ENCODE measurements around the gene CKS2. TPM values are rescaled to one million over a fixed set of nuclear protein-coding genes. Genes with fewer than 3 reads are reported as not detected.

Gene CKS2
- total RNA-seq, 1 experiment from 2014 or later: 260 TPM

- Histone ChIP-seq H2AFZ (no peak overlapping the region), H3K9me2 (ENCODE audit: insufficient read depth) (no peaks in the 10 kb centered on the region), H3K36me3 (ENCODE audit: low read depth) (peaks cover 7% of the 10 kb centered on the region; the same call in 1 of the 2 replicates), H3F3A (ENCODE audit: insufficient read depth, low read depth) (no peaks in the 10 kb centered on the region), H3K4me3 (no peak overlapping the region), H3K27ac (no peak overlapping the region), H3K4me2 (no peak overlapping the region), H3K27me3 (ENCODE audit: insufficient read depth, low read depth) (no peaks in the 10 kb centered on the region), H4K20me1 (ENCODE audit: insufficient read depth) (peaks cover 2% of the 10 kb centered on the region; the same call in 1 of the 2 replicates), H3K4me1 (replicated peaks; ENCODE audit: insufficient read depth) (no peaks in the 10 kb centered on the region), H3K79me2 (ENCODE audit: low read depth) (no peaks in the 10 kb centered on the region), H3K9me3 (ENCODE audit: insufficient read depth, low read depth) (no peaks in the 10 kb centered on the region)
- DNase-seq: no peak
- intact Hi-C loops (cut with micrococcal nuclease; ENCODE audit: unreplicated experiment): no loop called here
- CTCF ChIA-PET: interaction anchor here (0.6 kb wide), 1 partner anchor 126 kb away, joined by 4 read pairs; no protein-coding TSS in a partner anchor
- POLR2A ChIA-PET (ENCODE audit: unreplicated experiment): no interaction called here
- no TSS peak for BruUV-seq (replicated peaks)
- TF ChIP-seq EZH2 (IDR thresholded peaks at IDR 0.05; ENCODE audit: low read depth): no peak
- TF ChIP-seq CTCF (conservative IDR thresholded peaks at IDR 0.05): no peak
Observed at GRCh38 chr9:89358985-89359384, 48.0 kb downstream of the CKS2 start.

- BruUV-seq (replicated peaks): no TSS peak
- no peak for TF ChIP-seq CTCF (conservative IDR thresholded peaks at IDR 0.05)
- H3F3A ChIP-seq (ENCODE audit: insufficient read depth, low read depth): no peaks in the 10 kb centered on the region
- no peaks in the 10 kb centered on the region for H3K79me2 ChIP-seq (ENCODE audit: low read depth)
- no peaks in the 10 kb centered on the region for H3K9me2 ChIP-seq (ENCODE audit: insufficient read depth)
- no peak overlapping the region for H3K27ac ChIP-seq
- intact Hi-C loops (cut with micrococcal nuclease; ENCODE audit: unreplicated experiment): no loop called here
- CTCF ChIA-PET: no interaction called here
- POLR2A ChIA-PET (ENCODE audit: unreplicated experiment): interaction anchor here (0.5 kb wide), 1 partner anchor 71 kb away, joined by 4 read pairs; no protein-coding TSS in a partner anchor
- no peaks in the 10 kb centered on the region for H3K27me3 ChIP-seq (ENCODE audit: insufficient read depth, low read depth)
- H3K4me3 ChIP-seq: no peak overlapping the region
- no peaks in the 10 kb centered on the region for H3K9me3 ChIP-seq (ENCODE audit: insufficient read depth, low read depth)
- H3K4me2 ChIP-seq: no peak overlapping the region
- H3K4me1 ChIP-seq (replicated peaks; ENCODE audit: insufficient read depth): no peaks in the 10 kb centered on the region
- H2AFZ ChIP-seq: no peak overlapping the region
- DNase-seq: no peak
- H3K36me3 ChIP-seq (ENCODE audit: low read depth): peaks cover 7% of the 10 kb centered on the region; the same call in 1 of the 2 replicates
- H4K20me1 ChIP-seq (ENCODE audit: insufficient read depth): no peaks in the 10 kb centered on the region
Observed at GRCh38 chr9:89359751-89360261, 48.8 kb downstream of the CKS2 start.

- H3K4me1 ChIP-seq (replicated peaks; ENCODE audit: insufficient read depth): no peaks in the 10 kb centered on the region
- H3K4me3 ChIP-seq: no peak overlapping the region
- H3K4me2 ChIP-seq: no peak overlapping the region
- no TSS peak for BruUV-seq (replicated peaks)
- no peak overlapping the region for H3K27ac ChIP-seq
- ChIA-PET POLR2A (ENCODE audit: unreplicated experiment) (no interaction called here), CTCF (no interaction called here)
- TF ChIP-seq CTCF (conservative IDR thresholded peaks at IDR 0.05) (no peak), EZH2 (IDR thresholded peaks at IDR 0.05; ENCODE audit: low read depth) (no peak)
- H3K79me2 ChIP-seq (ENCODE audit: low read depth): no peaks in the 10 kb centered on the region
- H3K9me3 ChIP-seq (ENCODE audit: insufficient read depth, low read depth): no peaks in the 10 kb centered on the region
- peaks cover 7% of the 10 kb centered on the region; the same call in 1 of the 2 replicates for H3K36me3 ChIP-seq (ENCODE audit: low read depth)
- no peaks in the 10 kb centered on the region for H3F3A ChIP-seq (ENCODE audit: insufficient read depth, low read depth)
- no peaks in the 10 kb centered on the region for H4K20me1 ChIP-seq (ENCODE audit: insufficient read depth)
- DNase-seq: no peak
- H3K9me2 ChIP-seq (ENCODE audit: insufficient read depth): no peaks in the 10 kb centered on the region
- no peaks in the 10 kb centered on the region for H3K27me3 ChIP-seq (ENCODE audit: insufficient read depth, low read depth)
- intact Hi-C loops (cut with micrococcal nuclease; ENCODE audit: unreplicated experiment): no loop called here
- H2AFZ ChIP-seq: no peak overlapping the region
Observed at GRCh38 chr9:89360465-89360864, 49.5 kb downstream of the CKS2 start.
